GM19240 (cell line): ENCODE data around the gene HRCT1.
"Not testable (repeated sequence)": the region's sequence is repeated elsewhere in the genome, so short reads cannot be mapped to it uniquely, and the experiment has no call there.

ENCODE experiments used
- DNase-seq: peaks from one replicate; pipeline ENCODE4 v3.0.0; 2011; ENCODE audit warnings: low spot score; ENCODE audit not compliant: insufficient read length

The HRCT1 gene

GRCh38 chr9:35917261-35917660 is 11.3 kb downstream of the HRCT1 start:
- no peak for DNase-seq

DNA sequence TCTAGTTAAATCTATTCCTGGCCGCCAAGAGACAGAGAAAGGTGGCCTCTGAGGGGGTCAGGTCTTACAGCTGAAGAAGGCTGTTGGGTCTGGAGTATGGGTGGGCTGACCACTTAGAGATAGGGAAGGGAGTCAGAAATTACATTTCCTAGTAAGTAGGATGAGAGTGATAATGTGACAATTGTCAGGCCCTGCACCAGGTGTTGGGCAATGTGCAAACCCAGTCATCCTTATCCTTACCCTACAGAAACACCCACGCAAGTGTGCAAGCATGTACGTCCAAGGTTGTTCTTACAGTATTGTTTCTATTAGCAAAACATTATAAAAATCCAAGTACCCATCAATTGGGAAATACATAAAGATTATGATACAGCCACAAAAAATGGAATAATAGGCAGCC is 12.8 kb downstream of the HRCT1 start:
- DNase-seq = no peak

- no peak for DNase-seq
Measured at GRCh38 chr9:35919212-35920008, 13.4 kb downstream of the HRCT1 start.

- no peak for DNase-seq
Measured at GRCh38 chr9:35920051-35920620, 14.1 kb downstream of the HRCT1 start.

DNA sequence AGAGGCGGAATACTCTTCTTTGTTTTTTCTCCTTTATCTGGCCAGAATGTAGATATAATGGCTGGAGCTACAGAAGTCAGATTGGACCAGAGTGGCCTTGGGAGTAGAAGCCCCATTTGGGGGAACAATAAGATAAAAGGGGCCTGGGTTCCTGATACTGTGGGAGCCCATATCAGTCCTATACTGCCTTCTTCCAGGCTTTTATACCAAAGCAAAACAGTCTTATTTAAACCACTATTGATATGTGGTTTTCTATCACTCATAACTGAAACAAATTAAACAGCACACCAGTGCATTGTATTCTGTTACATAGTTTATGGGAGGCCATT is 17.6 kb downstream of the HRCT1 start:
- no peak for DNase-seq

DNA sequence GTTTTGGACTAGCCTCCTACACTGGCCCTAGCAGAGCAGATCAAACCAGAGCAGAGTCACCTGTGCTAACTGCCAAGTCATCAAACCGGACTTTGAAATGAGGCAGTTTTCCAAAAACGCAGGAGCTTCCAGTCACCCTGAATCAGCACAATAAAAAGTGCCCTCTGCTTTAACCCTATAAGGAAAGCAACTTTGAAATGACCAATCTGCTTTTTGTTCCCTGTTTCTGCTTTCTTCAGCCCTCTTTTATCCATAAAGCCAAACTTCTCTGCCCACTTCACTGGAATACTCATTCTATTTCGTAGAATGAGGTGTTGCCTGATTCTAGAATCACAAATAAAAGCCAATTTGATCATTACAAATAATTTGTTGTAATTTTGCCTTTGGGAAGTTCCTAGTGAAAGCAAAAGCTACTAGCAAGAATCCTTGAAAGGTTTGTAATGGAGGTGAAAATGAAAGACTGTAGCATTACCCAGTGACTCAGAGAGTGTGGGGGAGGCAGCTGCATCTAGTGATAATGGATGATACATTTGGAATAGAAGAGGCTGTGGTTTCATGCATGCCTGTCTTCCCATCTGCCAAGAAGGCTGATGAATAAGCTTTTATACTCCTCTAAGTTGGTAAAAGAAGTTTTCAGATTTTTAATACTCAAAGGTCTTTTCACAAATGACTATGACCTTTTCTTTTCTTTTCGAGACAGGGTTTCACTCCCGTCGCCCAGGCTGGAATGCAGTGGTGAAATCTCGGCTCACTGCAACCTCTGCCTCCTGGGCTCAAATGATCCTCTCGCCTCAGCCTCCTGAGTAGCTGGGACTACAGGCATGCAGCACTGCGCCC is 18.1 kb downstream of the HRCT1 start:
- no peak for DNase-seq

GRCh38 chr9:35928591-35929452 is 22.8 kb downstream of the HRCT1 start:
- DNase-seq = no peak

DNA sequence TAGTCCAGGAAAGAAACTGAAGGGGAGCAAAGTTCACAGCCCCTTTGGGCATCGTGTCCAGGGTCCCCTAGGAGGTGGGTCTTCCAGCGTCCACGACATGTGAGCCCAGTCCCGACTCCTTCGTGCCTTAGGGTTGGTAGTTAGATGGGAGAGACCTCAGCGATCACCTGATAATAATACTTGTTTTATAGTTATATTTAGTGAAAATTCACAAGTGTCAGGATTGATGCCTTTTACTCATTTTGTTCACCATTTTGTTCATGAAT is 23.4 kb downstream of the HRCT1 start:
- DNase-seq = no peak

- no peak for DNase-seq
Measured at GRCh38 chr9:35930521-35930920, 24.5 kb downstream of the HRCT1 start.

DNA sequence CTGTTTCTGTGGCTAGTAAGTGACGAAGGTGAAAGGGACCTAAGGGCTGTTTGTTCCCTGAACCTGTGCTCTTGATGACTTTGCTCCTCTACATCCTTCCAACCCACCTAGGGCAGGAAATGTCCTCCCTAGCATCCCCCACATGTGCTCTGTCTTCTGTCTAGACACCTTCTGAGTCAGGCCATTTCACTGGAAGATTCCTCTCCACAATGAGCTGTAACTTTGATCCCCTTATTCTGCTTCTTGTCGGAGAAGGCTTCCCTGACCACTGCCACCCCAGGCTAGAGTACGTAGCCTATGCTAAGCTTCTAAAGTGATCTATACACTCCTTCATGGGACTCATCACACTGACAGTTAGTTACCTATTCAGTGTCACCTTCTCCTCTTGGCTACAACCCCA is 25.0 kb downstream of the HRCT1 start:
- no peak for DNase-seq

GRCh38 chr9:35932735-35933134 is 26.7 kb downstream of the HRCT1 start:
- DNase-seq = no peak

DNA sequence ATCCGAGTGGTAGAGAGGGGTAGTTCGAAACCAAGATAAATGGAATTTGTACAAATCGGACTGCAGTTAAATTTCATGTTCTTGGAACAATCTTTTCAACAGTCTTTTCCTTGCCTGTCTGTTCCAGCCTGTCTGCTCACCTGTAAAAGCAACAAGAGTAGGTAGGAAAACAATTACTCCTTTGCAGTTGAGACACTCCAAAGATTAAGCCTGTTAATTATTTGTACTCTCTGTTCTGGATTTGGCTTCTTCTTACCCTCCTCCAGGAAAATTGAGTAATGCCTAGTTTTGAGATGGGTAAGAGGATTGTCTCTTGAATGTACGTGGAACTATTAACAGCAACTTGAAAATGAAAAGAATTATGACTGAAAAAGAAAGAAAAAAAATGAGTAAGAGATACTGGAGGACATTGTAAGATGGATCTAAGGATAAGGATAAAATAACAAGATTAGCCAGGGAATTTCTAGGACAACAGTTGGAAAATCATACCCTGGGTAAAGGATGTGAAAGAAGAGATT is 27.6 kb downstream of the HRCT1 start:
- no peak for DNase-seq

GRCh38 chr9:35934069-35934468 is 28.1 kb downstream of the HRCT1 start:
- DNase-seq = not testable (repeated sequence)

DNA sequence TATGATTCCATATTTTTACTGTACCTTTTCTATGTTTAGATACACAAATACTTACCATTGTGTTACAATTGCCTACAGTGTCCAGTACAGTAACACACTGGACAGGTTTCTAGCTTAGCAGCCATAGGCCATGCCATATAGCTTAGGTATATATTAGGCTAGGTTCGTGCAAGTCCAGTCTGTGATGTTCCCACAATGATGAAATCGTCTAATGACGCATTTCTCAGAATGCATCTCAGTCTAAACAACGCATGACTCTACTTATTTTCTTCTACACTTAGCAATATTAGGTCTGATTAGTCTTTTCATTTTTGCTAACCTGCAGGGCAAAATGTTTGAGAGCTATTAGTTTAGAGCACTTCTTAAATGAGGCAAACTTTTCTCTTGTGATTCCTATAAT is 29.3 kb downstream of the HRCT1 start:
- no peak for DNase-seq

GRCh38 chr9:35935755-35936509 is 29.9 kb downstream of the HRCT1 start:
- no peak for DNase-seq

- DNase-seq = no peak
Measured at GRCh38 chr9:35937227-35937626, 31.2 kb downstream of the HRCT1 start.

- no peak for DNase-seq
Measured at GRCh38 chr9:35938474-35939356, 32.7 kb downstream of the HRCT1 start.

DNA sequence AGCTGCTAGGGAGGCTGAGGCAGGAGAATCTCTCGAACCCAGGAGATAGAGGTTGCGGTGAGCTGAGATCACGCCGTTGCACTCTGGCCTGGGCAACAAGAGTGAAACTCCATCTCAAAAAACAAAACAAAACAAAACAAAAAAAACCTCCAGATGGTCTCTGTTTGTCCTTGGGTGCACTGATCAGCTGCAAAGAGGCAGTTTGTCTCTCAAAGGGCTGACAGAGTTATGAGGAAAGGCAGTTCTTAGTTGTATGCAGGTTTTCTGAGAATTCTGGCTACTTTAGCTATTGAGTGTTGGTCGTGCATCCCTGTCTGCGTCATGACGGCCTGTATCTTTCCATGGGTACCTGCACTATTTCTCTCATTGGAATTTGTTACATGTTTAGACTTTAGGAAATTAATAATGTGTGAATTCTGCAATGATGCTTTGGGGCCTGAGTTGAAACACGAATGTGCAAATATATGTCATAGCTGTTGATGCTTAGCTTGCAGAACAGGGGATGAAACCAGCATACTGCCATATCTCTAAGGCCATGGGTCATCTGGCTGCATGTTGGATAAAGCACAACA is 33.8 kb downstream of the HRCT1 start:
- no peak for DNase-seq
